KBM-7 (cell line): ENCODE measurements around the gene HMCN2.
A peak's percentile ranks its signal among the peaks of the same experiment; 100 is the strongest.
"Not testable (repeated sequence)": the region's sequence is repeated elsewhere in the genome, so short reads cannot be mapped to it uniquely, and the experiment has no call there.

Experiments used
- DNase-seq: peaks from one replicate; pipeline ENCODE4 v3.0.0-alpha.2; 2015
- in situ Hi-C: fragments of 300-500 bp; cut with MboI; formaldehyde crosslinking; loops from 2 replicates; pipeline ENCODE4 v1.14.3; 2020; ENCODE audit warnings: low sequenced_read_pairs, low pct_unique_long_range_greater_than_20kb, mixed read lengths

The HMCN2 gene

DNA sequence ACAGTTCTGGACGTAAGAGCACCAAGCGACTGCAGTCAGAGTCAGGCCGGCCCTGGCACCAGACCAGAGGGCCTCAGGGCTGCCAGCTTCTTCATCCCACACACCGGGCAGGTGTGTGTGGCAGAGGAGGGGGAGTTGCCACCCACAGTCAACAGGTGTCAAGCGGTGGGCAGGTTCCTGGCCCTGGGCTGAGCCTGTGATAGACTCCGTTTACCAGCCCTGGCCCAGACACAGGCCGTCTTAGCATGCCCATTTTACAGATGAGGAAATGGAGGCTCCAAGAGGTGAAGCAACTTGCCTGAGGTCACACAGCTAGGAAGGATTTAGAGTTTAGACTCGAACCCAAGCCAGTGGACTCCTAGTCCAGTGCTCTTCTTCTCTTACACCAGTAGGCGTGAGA is 71.8 kb downstream of the HMCN2 start:
- in situ Hi-C loops = no loop called here
- no peak for DNase-seq

DNA sequence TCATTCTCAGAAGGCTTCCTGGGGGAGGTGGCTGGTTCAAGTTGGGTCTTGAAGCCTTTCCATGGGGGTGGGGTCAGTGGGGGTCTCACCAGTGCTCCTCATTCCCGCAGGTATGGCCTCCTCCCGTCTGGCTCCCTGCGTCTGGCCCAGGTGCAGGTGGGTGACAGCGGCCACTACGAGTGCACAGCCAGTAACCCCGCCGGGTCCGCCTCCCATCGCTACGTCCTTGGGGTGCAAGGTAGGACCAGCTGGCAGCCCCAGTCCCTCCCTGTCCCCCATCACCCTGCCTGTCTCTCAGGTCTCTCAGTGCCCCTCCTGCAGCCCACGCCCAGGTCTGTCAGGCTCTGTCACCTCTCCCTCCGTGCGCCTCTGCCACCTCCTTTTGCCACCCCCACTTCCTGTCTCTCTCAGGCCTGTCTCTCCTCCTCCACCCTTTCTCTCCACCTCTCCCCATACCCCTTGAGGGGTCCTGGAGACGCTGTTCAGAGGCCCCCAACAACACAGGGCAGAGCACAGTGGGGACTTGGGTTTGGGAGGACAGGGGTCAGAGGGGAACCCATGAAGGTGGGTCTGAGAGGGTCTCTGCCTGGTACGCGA is 72.3 kb downstream of the HMCN2 start:
- in situ Hi-C loops = no loop called here
- no peak for DNase-seq

DNA sequence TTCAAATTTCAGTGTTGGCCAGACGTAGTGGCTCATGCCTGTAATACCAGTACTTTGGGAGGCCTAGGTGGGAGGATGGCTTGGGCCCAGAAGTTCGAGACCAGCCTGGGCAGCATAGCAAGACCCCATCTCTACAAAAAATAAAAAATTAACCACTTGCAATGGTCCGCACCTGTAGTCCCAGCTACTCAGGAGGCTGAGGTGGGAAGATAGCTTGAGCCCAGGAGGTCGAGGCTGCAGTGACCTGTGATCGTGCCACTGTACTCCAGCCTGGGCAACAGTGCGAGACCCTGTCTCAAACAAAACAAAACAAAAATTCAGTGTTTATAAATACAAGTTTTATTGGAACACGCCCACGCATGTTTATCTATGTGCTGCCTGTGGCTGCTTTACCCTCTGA is 73.3 kb downstream of the HMCN2 start:
- DNase-seq, in situ Hi-C loops: not testable (repeated sequence)

DNA sequence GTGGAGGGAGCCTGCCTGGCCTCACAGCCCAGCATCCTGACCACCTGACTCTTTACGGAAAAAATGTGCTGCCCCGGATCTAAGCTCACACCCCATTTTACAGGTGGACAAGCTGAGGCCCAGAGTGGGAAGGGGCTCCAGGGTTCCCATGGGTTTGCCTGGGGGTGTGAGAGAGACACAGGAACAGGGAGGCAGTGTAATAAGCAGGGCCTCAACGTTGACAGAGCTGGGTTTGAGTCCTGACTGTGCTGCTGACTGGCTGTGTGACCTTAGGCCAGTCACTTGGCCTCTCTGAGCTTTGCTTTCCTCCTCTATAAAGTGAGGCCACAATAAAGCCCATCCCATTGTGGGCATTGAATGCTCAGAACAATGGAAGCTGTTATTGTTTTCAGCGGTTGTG is 73.7 kb downstream of the HMCN2 start:
- in situ Hi-C loops = no loop called here
- DNase-seq = no peak

DNA sequence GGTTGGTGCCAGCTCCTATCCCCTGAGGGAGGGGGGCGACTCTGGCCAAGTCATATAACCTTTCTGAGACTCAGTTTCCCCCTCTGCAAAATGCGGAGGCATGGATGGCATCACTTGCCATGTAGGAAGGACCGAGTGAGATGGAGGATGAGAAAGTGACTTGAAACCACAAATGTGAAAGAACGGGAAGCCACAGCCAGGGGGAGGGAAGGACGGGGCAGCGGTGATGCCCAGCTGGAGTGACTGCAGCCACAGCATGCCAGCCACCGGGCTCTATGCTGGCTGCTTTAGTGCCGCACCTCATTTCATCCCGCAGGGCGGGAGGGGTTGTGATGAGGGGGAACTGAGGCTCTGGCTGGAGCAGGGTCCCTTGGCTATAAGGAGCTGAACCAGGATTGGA is 74.5 kb downstream of the HMCN2 start:
- in situ Hi-C loops = no loop called here
- DNase-seq = no peak

DNA sequence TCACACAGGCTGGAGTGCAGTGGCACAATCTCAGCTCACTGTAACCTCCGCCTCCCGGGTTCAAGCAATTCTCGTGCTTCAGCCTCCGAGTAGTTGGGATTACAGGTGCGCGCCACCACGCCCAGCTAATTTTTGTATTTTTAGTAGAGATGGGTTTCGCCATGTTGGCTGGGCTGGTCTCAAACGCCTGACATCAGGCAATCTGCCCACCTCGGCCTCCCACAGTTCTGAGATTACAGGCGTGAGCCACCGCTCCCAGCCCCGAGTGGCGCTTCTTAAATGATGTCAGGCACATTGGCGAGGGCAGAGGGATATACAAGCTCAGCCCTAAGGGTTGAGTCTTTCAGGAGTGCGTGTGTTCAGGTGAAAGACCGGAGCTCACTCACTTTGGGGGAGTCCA is 75.0 kb downstream of the HMCN2 start:
- in situ Hi-C loops, DNase-seq: not testable (repeated sequence)

DNA sequence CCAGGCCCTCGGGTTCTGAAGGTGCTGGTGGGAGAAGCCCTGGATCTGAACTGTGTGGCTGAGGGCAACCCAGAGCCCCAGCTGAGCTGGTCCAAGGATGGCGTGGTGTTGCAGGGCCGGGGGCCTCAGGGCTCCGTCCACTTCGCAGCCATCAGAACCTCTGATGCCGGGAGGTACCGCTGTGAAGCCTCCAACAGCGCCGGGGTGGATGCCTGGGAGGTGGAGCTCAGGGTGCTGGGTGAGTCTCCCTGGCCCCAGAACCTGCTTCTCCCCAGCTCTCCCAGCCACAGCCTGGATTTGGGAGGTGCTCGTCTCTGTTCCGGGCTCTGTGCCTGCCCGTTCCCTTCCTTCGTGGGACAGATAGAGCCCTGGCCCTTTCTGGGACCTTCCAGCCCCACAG is 75.6 kb downstream of the HMCN2 start:
- no peak for DNase-seq

DNA sequence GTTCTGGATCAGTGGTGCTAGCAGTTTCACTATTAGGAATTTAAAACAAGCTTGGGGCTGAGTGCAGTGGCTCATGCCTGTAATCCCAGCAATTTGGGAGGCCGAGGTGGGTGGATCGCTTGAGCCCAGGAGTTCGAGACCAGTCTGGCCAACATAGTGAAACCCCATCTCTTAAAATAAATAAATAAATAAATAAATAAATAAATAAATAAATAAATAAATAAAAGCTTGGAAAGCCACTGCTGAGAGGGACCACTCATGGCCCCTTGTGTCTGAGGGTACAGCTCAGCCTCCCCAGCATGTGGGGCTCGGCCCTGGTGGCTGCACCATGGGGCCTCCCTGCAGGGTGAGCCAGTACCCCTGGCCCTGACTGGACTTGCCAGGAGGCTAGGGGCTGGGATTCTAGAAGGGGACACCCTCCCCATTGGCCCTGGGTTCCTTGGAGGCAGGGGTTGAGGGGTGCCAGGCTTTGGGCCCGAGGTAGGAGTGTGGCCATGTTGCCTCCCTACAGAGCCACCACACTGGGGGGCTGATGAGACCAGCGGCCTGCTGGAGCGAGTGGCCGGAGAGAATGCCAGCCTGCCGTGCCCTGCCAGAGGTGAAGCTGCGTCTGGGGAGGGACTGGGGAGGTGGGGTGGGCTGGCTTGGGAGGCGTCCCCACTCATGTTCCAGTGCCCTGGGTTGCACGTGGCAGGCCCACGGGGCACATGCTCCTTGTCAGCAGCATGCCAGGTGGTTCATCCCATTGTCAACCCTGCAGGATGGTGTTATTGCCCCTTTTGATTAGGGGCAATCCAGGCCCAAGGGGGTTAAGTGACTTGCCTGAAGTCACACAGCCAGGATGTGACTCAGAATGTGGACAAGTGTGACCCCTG is 76.5 kb downstream of the HMCN2 start:
- in situ Hi-C loops = no loop called here
- no peak for DNase-seq

More for the DNA sequence above, 75.6 kb downstream of the HMCN2 start:
- in situ Hi-C loops = no loop called here

DNA sequence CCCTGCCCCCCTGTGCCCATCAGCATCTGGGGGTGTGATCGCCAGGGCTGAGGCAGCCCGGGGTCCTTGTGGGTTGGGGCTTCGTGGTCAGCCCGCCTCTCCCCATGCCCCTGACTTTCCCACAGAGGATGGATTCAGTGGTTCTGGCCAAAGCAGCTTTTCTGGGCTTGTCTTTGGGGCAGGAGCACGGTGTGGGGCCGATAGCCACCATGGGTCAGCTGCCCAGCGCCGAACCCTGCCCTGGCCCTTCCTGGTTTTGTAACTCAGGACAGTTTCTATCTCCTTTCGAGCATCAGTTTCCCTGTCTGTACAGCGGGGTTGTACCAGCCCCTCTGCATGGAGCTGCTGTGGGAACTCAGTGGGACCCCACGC is 77.1 kb downstream of the HMCN2 start:
- in situ Hi-C loops = no loop called here
- no peak for DNase-seq

DNA sequence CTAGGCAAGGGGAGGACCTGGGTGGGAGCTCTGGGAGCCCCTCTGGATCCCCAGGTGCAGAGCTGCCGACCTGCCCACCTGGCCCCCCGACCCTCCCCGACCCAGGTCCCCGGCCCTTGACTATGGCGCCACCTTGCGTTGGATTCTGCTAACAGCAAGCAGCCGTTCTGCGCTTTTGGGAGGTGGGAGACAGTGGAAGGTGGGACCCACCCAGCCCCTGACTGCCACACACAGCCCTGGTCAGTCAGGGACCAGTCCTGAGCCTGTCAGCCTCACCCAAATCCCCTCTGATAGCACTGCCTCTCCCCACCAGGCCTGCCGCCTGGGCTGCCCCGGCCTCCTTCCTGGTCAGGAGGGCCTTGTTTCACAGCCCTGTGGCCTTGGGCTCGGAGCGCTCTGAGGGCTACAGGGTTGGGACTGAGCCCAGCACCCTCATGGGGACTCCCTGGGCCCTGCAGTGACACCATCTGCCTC is 77.9 kb downstream of the HMCN2 start:
- in situ Hi-C loops = no loop called here
- DNase-seq = peak; percentile 25

DNA sequence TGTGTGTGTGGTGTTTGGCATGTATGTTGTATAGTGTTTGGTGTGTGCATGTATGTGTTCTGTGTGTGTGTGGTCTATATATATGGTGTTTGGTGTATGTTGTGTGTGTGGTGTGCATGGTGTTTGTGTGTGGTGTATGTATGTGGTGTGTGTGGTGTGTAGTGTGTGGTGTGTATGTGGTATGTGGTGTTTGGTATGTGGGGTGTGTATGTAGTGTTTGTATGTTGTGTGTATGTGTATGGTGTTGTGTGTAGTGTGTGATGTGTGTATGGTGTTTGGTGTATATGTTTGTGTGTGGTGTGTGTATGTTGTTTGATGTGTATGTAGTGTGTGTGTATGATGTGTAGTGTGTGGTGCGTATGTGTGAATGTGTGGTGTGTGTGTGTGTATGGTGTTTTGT is 78.8 kb downstream of the HMCN2 start:
- no peak for DNase-seq
- in situ Hi-C loops = no loop called here

DNA sequence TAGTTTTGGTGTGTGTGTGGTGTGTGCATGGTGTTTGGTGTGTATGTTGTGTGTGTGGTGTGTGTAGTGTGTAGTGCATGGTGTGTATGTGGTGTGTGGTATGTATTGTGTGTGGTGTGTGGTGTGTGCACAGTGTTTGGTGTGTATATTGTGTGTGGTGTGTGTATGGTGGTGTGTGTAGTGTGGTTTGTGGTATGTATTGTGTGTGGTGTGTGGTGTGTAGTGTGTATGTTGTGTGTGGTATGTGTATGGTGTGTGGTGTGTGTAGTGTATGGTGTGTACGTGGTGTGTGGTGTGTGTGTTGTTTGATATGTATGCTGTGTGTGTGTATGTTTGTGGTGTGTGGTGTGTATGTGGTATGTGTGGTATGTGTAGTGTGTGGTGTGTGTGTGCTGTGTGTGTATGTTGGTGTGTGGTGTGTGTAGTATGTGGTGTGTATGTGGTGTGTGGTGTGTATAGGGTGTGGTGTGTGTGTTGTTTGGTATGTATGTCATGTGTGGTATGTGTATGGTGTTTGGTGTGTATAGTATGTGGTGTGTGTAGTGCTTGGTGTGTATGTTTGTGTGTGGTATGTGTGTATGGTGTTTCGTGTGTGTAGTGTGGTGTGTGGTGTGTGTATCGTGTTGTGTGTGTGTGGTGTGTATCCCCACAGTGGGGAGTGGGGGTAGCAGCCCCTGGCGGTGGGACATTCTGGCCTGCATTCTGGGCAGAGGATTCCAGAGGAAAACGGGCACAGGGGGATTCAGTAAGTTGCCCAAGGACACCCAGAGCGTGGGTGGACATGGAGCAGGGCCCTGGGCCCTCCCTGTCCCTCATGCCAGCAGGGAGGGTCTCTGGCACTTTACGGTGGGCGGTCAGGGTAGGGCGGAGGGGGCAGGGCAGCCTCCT is 79.7 kb downstream of the HMCN2 start:
- in situ Hi-C loops = no loop called here
- no peak for DNase-seq

DNA sequence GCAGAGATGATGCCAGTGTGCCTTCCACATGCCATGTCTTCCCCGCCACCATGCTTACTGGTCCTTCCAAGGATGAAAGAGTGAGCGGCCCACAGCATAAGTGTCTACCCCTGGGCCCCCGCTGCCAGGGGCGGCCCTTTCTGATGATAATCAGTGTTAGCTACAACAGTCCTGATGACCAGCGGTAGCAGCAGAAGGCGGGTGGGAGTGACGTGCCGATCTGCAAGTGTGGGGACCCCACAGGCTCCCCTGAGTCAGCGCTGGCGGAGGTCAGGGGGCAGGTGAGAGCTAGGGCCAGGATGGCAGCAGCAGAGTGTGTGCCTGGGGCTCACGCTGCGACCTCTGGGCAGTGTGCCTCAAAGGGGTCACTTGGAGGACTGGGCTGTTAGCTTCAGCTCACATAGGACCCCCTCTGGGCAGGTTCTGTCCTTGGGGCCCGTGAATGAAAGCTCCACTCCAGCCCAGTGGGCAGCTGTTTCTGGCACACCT is 80.4 kb downstream of the HMCN2 start:
- in situ Hi-C loops = no loop called here
- no peak for DNase-seq

DNA sequence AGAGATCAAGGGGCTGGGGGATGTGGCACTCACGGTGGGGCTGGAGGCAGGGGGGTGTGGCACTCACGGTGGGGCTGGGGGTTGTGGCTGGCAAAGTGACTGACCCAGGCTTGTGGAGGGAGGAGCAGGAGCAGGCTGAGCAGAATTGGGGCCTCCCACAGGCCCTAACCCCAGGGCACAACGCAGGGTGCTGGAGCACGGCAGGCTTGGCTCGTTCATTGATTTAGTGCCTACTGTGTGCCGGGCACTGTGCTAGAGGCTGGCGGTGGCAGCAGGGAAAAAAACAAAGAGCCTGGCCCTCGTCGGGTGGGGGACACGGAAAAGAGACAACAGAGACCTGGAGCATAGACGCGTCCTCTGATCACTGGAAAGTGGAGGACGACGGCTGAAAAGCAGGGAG is 80.9 kb downstream of the HMCN2 start:
- no peak for DNase-seq
- in situ Hi-C loops = no loop called here

DNA sequence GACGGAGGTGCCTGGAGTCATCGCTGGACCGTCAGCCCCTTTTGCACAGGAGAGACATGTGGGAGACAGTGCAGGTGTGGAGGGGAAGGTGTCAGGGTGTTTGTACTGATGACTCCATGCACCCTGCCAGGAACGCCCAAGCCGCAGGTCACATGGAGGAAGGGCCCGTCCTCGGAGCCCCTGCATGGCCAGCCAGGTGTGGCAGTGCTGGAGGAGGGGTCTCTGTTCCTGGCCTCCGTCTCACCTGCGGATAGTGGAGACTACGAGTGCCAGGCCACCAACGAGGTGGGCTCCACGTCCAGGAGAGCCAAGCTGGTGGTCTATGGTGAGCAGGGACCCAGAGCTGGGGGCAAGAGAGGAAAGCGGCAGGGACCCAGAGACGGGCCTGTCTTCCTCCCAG is 81.5 kb downstream of the HMCN2 start:
- in situ Hi-C loops = no loop called here
- DNase-seq = no peak

DNA sequence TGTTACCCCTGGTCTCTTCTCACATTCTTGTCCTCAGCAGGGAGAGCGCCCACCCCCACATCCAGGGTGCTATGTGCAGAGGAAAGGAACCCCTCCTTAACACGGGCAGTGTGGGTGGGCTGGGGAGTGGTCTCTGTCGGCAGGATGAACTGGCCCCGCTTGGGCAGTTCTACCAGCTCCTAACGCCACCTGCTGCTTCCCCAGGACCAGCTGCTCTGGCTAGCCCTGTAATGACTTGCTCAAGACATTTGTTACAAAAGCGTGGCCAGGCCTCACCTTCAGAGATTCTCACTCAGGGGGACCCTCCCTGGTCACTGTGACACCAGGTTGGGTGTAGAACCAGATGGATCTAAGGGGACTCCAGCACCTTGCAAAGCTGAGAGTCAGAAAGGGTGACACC is 82.4 kb downstream of the HMCN2 start:
- in situ Hi-C loops = no loop called here
- DNase-seq = no peak

DNA sequence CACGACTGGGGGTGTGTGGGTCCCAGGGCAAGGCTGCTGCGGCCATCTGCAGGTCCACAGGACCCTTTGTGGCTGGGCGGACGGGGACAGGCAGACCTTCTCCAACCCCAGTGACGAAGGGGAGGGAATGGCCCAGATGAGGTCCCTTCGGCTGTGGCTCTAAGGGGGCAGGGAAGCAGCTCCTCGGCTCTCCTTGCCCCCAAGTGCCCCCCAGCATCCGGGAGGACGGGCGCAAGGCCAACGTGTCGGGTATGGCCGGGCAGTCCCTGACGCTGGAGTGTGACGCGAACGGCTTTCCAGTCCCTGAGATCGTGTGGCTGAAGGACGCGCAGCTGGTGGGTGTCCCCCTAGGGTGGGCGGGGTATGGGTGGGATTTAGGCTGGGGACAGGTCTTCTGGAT is 82.8 kb downstream of the HMCN2 start:
- in situ Hi-C loops = no loop called here
- DNase-seq = no peak

DNA sequence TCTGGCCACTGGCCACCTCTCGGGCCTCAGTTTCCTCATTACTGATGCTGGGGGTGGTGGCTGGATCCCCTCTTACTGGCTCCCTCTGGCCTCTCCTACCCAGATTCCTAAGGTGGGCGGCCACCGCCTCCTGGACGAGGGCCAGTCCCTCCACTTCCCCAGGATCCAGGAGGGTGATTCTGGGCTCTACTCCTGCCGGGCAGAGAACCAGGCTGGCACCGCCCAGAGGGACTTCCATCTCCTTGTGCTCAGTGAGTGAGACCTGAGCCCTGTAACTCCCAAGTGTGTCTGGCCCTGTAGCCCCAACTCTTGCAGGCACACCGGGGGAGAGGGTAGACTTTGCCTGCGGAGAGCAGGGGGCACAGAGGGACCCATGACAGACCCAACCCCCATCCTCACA is 83.3 kb downstream of the HMCN2 start:
- in situ Hi-C loops = no loop called here

DNA sequence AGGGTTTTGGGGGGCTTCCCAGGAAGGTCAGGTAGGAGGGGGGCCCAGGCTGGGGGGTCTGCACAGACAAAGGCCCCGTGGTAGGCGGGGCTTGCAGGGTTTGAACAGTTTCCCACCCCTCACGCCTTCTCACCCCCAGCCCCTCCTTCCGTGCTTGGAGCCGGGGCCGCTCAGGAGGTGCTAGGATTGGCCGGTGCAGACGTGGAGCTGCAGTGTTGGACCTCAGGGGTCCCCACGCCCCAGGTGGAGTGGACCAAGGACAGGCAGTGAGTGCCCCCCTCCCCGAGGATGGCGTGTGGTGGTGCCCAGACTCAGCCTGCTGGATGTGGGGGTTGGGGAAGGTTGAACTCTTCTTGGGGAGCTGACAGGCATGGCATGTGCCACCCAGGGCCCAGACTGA is 83.8 kb downstream of the HMCN2 start:
- no peak for DNase-seq
- in situ Hi-C loops = no loop called here

More for the DNA sequence above, 83.3 kb downstream of the HMCN2 start:
- no peak for DNase-seq

DNA sequence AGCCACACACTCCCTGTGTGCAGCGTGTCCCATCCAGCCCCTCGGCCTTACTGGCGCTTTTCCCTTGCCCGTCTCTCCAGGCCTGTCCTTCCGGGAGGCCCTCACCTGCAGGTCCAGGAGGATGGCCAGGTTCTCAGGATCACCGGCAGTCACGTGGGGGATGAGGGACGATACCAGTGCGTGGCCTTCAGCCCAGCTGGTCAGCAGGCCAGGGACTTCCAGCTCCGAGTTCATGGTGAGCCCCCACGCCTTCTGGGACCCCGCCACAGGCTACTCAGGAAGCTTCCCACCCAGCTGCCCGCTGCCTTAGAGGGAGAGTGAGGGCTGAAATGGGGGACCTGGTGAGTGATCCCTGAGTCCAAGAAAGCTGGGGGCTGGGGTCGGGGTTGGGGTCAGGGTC is 85.8 kb downstream of the HMCN2 start:
- in situ Hi-C loops = no loop called here
- no peak for DNase-seq
